ENCODE measurements around the gene DHFR2. TPM values are rescaled to one million over a fixed set of nuclear protein-coding genes. Genes with fewer than 3 reads are reported as not detected.

DHFR2 gene
- total and polyA plus RNA-seq, 10 of the 15 experiments (the other 5 are each of a cell fraction or from before 2014, with no cell fraction given), result 1.8 to 5.6 (median 4.4) TPM

GRCh38 chr3:94069194-94069813, 6.6 kb upstream of the DHFR2 start (continued):
- TF ChIP-seq IKZF1 (conservative IDR thresholded peaks at IDR 0.05) (no peak), SMC3 (IDR thresholded peaks at IDR 0.05; ENCODE audit: borderline replicate concordance, low read length) (peak; percentile 35; the same call in 1 of the 2 replicates), ATF3 (IDR thresholded peaks at IDR 0.05; ENCODE audit: borderline replicate concordance, extremely low read depth, low read depth, low read length) (no peak), ZNF622 (IDR thresholded peaks at IDR 0.05) (no peak), NFIC (IDR thresholded peaks at IDR 0.05; ENCODE audit: low read depth, low read length) (no peak), E2F4 (IDR thresholded peaks at IDR 0.05; ENCODE audit: low read depth, low read length) (no peak), CTCF (IDR thresholded peaks at IDR 0.05 in 2 of 3, conservative IDR thresholded peaks at IDR 0.05 in 1 of 3; ENCODE audit: control insufficient read depth in 2 of 3, extremely low read depth in 1 of 3, insufficient read depth in 1 of 3, low read depth in 3 of 3, low read length in 3 of 3) (peak in 2 of 3 experiments; percentile 18 to 34; a peak in 4 of 6 replicates), IRF3 (IDR thresholded peaks at IDR 0.05) (no peak), MTA3 (IDR thresholded peaks at IDR 0.05; ENCODE audit: borderline replicate concordance, low read length) (no peak), HDAC6 (IDR thresholded peaks at IDR 0.05; ENCODE audit: unreplicated experiment) (no peak), SMARCA5 (IDR thresholded peaks at IDR 0.05) (0 out of 2 replicates have a peak, but pooled peaks have one; percentile 15), SIN3A (IDR thresholded peaks at IDR 0.05; ENCODE audit: low read depth, low read length) (no peak), NFXL1 (IDR thresholded peaks at IDR 0.05; ENCODE audit: borderline replicate concordance) (no peak), PML (IDR thresholded peaks at IDR 0.05; ENCODE audit: low read length) (no peak), TBL1XR1 (IDR thresholded peaks at IDR 0.05; ENCODE audit: low read depth, low read length) (no peak), HDAC2 (IDR thresholded peaks at IDR 0.05) (no peak), RFX5 (IDR thresholded peaks at IDR 0.05; ENCODE audit: low read depth, low read length) (no peak), RELA (IDR thresholded peaks at IDR 0.05; ENCODE audit: borderline replicate concordance, partially characterized antibody) (no peak), EED (IDR thresholded peaks at IDR 0.05; ENCODE audit: low read depth) (no peak), E4F1 (IDR thresholded peaks at IDR 0.05; ENCODE audit: borderline replicate concordance, partially characterized antibody) (no peak)
